HEK293 (cell line): ENCODE data around the gene KLK5.

ENCODE experiments used
- CTCF ChIA-PET: fragments of 350-600 bp; formaldehyde crosslinking; extraction: SDS; loops from one replicate; lab custom pipeline; 2021; ENCODE audit warnings: antibody characterized with exemption; lab: Yijun Ruan, JAX
- POLR2A ChIA-PET: fragments of 300-600 bp; formaldehyde crosslinking; extraction: SDS; loops from one replicate; lab custom pipeline; 2020; ENCODE audit warnings: antibody characterized with exemption, inconsistent platforms; lab: Yijun Ruan, JAX
- H3K27ac ChIP-seq: fragments of 200-500 bp; sonication (Bioruptor generic); 2 replicates; pipeline ENCODE4 v1.5.1; 2014; ENCODE audit warnings: low read depth, low read length, control low read depth, inconsistent platforms; ENCODE audit errors: extremely low read depth
- H3K36me3 ChIP-seq, 2 experiments: fragments of 200-500 bp in 1 of 2; sonication (Bioruptor generic) in 1 of 2; 1 replicate in 1 of 2; 2 replicates in 1 of 2; pipeline ENCODE4 v1.5.1; 2014 to 2017; ENCODE audit warnings: inconsistent platforms in 2 of 2, low read length in 2 of 2; ENCODE audit not compliant: control insufficient read depth in 2 of 2, insufficient read depth in 1 of 2
- H3K4me1 ChIP-seq: fragments of 200-500 bp; sonication (Bioruptor generic); 2 replicates; pipeline ENCODE4 v1.5.1; 2014; ENCODE audit warnings: mild to moderate bottlenecking, low read length, inconsistent platforms; ENCODE audit not compliant: control insufficient read depth, insufficient read depth
- H3K4me3 ChIP-seq: 2 replicates; pipeline ENCODE4 v1.5.1; 2011; ENCODE audit warnings: low read depth, mild to moderate bottlenecking, control low read depth, low read length, moderate library complexity
- H3K9me3 ChIP-seq: fragments of 200-500 bp; sonication (Bioruptor generic); 2 replicates; pipeline ENCODE4 v1.5.1; 2014; ENCODE audit warnings: low read depth, low read length, inconsistent platforms; ENCODE audit not compliant: control insufficient read depth, insufficient read depth
- EGR2 ChIP-seq: fragments of 450-650 bp; formaldehyde crosslinking; IDR thresholded peaks from 2 replicates; pipeline ENCODE4 v1.5.1; 2016; ENCODE audit warnings: low read depth, missing biosample characterization, missing genetic modification characterization
- ELK4 ChIP-seq: IDR thresholded peaks from 2 replicates; pipeline ENCODE4 v1.6.1; 2011; ENCODE audit warnings: mild to moderate bottlenecking, low read depth, low read length, borderline replicate concordance
- HIC1 ChIP-seq: fragments of 450-650 bp; formaldehyde crosslinking; IDR thresholded peaks from 2 replicates; pipeline ENCODE4 v1.5.1; 2016; ENCODE audit warnings: missing biosample characterization, missing genetic modification characterization
- PRDM1 ChIP-seq: fragments of 450-650 bp; formaldehyde crosslinking; IDR thresholded peaks from 2 replicates; pipeline ENCODE4; 2016; ENCODE audit warnings: missing biosample characterization, missing genetic modification characterization
- SCRT1 ChIP-seq: fragments of 450-650 bp; formaldehyde crosslinking; IDR thresholded peaks from 2 replicates; pipeline ENCODE4 v1.5.1; 2016; ENCODE audit warnings: missing biosample characterization, missing genetic modification characterization, borderline replicate concordance
- TCF7L2 ChIP-seq: IDR thresholded peaks from 2 replicates; pipeline ENCODE4 v1.6.1; 2011; ENCODE audit warnings: low read depth, mild to moderate bottlenecking, inconsistent platforms, low read length, moderate library complexity, borderline replicate concordance
- ZBTB49 ChIP-seq: fragments of 450-650 bp; formaldehyde crosslinking; IDR thresholded peaks from 2 replicates; pipeline ENCODE4 v1.5.1; 2016; ENCODE audit warnings: missing biosample characterization, missing genetic modification characterization, low read depth
- ZEB2 ChIP-seq: fragments of 450-650 bp; formaldehyde crosslinking; IDR thresholded peaks from 2 replicates; pipeline ENCODE4 v1.5.1; 2016; ENCODE audit warnings: missing biosample characterization, missing genetic modification characterization
- ZFP37 ChIP-seq: fragments of 450-650 bp; formaldehyde crosslinking; IDR thresholded peaks from 2 replicates; pipeline ENCODE4 v1.5.1; 2016; ENCODE audit warnings: missing biosample characterization, missing genetic modification characterization
- ZNF10 ChIP-seq: fragments of 450-650 bp; formaldehyde crosslinking; IDR thresholded peaks from 2 replicates; pipeline ENCODE4 v1.5.1; 2017; ENCODE audit warnings: missing biosample characterization, missing genetic modification characterization
- ZNF248 ChIP-seq: fragments of 450-650 bp; formaldehyde crosslinking; IDR thresholded peaks from 2 replicates; pipeline ENCODE4 v1.5.1; 2017; ENCODE audit warnings: missing biosample characterization, missing genetic modification characterization
- ZNF274 ChIP-seq, 2 experiments: fragments of 200-500 bp in 1 of 2; fragments of 450-650 bp in 1 of 2; sonication (Bioruptor generic) in 1 of 2; formaldehyde crosslinking in 1 of 2; IDR thresholded peaks; 2 replicates each; pipeline versions ENCODE4 v1.5.1 to v1.6.1; 2014 to 2016; ENCODE audit warnings: borderline replicate concordance in 1 of 2, inconsistent platforms in 1 of 2, low read length in 1 of 2, missing biosample characterization in 1 of 2, missing genetic modification characterization in 1 of 2
- ZNF292 ChIP-seq: fragments of 450-650 bp; formaldehyde crosslinking; IDR thresholded peaks from 2 replicates; pipeline ENCODE4 v1.5.1; 2016; ENCODE audit warnings: low read depth, missing biosample characterization, missing genetic modification characterization, borderline replicate concordance
- ZNF366 ChIP-seq: fragments of 450-650 bp; formaldehyde crosslinking; conservative IDR thresholded peaks from 2 replicates; pipeline ENCODE4 v1.5.1; 2016; ENCODE audit warnings: missing biosample characterization, missing genetic modification characterization
- ZNF398 ChIP-seq: fragments of 450-650 bp; formaldehyde crosslinking; IDR thresholded peaks from 2 replicates; pipeline ENCODE4 v1.5.1; 2017; ENCODE audit warnings: missing biosample characterization, missing genetic modification characterization
- ZNF426 ChIP-seq: fragments of 450-650 bp; formaldehyde crosslinking; IDR thresholded peaks from 2 replicates; pipeline ENCODE4 v1.5.1; 2017; ENCODE audit warnings: missing biosample characterization, missing genetic modification characterization, mild to moderate bottlenecking, inconsistent platforms, moderate library complexity
- ZNF501 ChIP-seq: fragments of 450-650 bp; formaldehyde crosslinking; IDR thresholded peaks from 2 replicates; pipeline ENCODE4 v1.5.1; 2016; ENCODE audit warnings: missing biosample characterization, missing genetic modification characterization
- ZNF514 ChIP-seq: fragments of 450-650 bp; formaldehyde crosslinking; IDR thresholded peaks from 2 replicates; pipeline ENCODE4 v1.5.1; 2016; ENCODE audit warnings: missing biosample characterization, missing genetic modification characterization
- ZNF521 ChIP-seq: fragments of 450-650 bp; formaldehyde crosslinking; IDR thresholded peaks from 2 replicates; pipeline ENCODE4 v1.5.1; 2017; ENCODE audit warnings: missing biosample characterization, mild to moderate bottlenecking, missing genetic modification characterization
- ZNF544 ChIP-seq: fragments of 450-650 bp; formaldehyde crosslinking; IDR thresholded peaks from 2 replicates; pipeline ENCODE4 v1.5.0; 2017; ENCODE audit warnings: missing biosample characterization, missing genetic modification characterization
- ZNF548 ChIP-seq: fragments of 450-650 bp; formaldehyde crosslinking; IDR thresholded peaks from 2 replicates; pipeline ENCODE4 v1.5.1; 2016; ENCODE audit warnings: missing biosample characterization, missing genetic modification characterization
- ZNF558 ChIP-seq: fragments of 450-650 bp; formaldehyde crosslinking; IDR thresholded peaks from 2 replicates; pipeline ENCODE4 v1.5.1; 2016; ENCODE audit warnings: missing biosample characterization, missing genetic modification characterization
- ZNF596 ChIP-seq: fragments of 450-650 bp; IDR thresholded peaks from 2 replicates; pipeline ENCODE4 v1.5.0; 2018; ENCODE audit warnings: missing biosample characterization, mild to moderate bottlenecking, missing genetic modification characterization, moderate library complexity
- ZNF600 ChIP-seq: fragments of 450-650 bp; formaldehyde crosslinking; IDR thresholded peaks from 2 replicates; pipeline ENCODE4 v1.5.1; 2016; ENCODE audit warnings: missing biosample characterization, missing genetic modification characterization
- ZSCAN23 ChIP-seq: fragments of 450-650 bp; formaldehyde crosslinking; IDR thresholded peaks from 2 replicates; pipeline ENCODE4 v1.5.1; 2016; ENCODE audit warnings: missing biosample characterization, missing genetic modification characterization
- ZSCAN4 ChIP-seq: fragments of 450-650 bp; formaldehyde crosslinking; IDR thresholded peaks from 2 replicates; pipeline ENCODE4 v1.5.1; 2017; ENCODE audit warnings: missing biosample characterization, missing genetic modification characterization

KLK5 gene

GRCh38 chr19:50978772-50979390 is 26.0 kb upstream of the KLK5 start:
- Histone ChIP-seq H3K4me3 (no peak overlapping the region), H3K27ac (no peak overlapping the region), H3K9me3 (no peaks in the 10 kb centered on the region), H3K4me1 (no peaks in the 10 kb centered on the region), H3K36me3 (no peaks in the 10 kb centered on the region)
- POLR2A ChIA-PET, result no interaction called here
- no peak for TF ChIP-seq ELK4
- TF ChIP-seq ZNF10, result no peak
- TF ChIP-seq ZNF548 (tag by site-specific recombination), result no peak
- TF ChIP-seq ZNF426, result no peak
- TF ChIP-seq ZNF596 (tag by site-specific recombination), result peak; percentile 63; the same call in 1 of the 2 replicates
- no peak for TF ChIP-seq ZNF274 (IDR thresholded peaks at IDR 0.05; ENCODE audit: low read length)
- TF ChIP-seq ZNF274 (tag by site-specific recombination; IDR thresholded peaks at IDR 0.05; ENCODE audit: borderline replicate concordance), result no peak
- TF ChIP-seq ZNF600 (tag by site-specific recombination), result no peak
- TF ChIP-seq ZEB2 (tag by site-specific recombination), result no peak
- TF ChIP-seq ZNF501 (tag by site-specific recombination), result no peak
- TF ChIP-seq PRDM1 (tag by site-specific recombination), result peak; percentile 88
- TF ChIP-seq ZNF292 (tag by site-specific recombination), result no peak
- TF ChIP-seq ZNF366, result peak; percentile 70; the same call in 1 of the 2 replicates
- TF ChIP-seq EGR2, result no peak
- TF ChIP-seq ZSCAN4 (tag by site-specific recombination), result no peak
- TF ChIP-seq ZSCAN23 (tag by site-specific recombination), result no peak
- TF ChIP-seq ZNF558 (tag by site-specific recombination), result no peak
- TF ChIP-seq ZNF521 (tag by site-specific recombination), result 0 out of 2 replicates have a peak, but pooled peaks have one; percentile 41
- no peak for TF ChIP-seq ZBTB49 (tag by site-specific recombination)
- TF ChIP-seq HIC1 (tag by site-specific recombination), result 0 out of 2 replicates have a peak, but pooled peaks have one; percentile 12
- no peak for TF ChIP-seq ZNF514 (tag by site-specific recombination)
- peak; percentile 67; the same call in 1 of the 2 replicates for TF ChIP-seq ZNF544 (tag by site-specific recombination)
- no peak for TF ChIP-seq TCF7L2
- TF ChIP-seq SCRT1 (tag by site-specific recombination), result no peak
- TF ChIP-seq ZFP37 (tag by site-specific recombination), result no peak
- TF ChIP-seq ZNF248 (tag by site-specific recombination), result peak; percentile 35; the same call in 1 of the 2 replicates
- peak; percentile 43 for TF ChIP-seq ZNF398 (tag by site-specific recombination)
- CTCF ChIA-PET, result interaction anchor here (0.6 to 1.9 kb wide), 3 partner anchors 38 to 179 kb away, joined by 3 to 10 read pairs (median 4); no protein-coding TSS in a partner anchor
